Cardiac muscle cell (in vitro differentiated cells and primary cell): Measurements from ENCODE around the gene SRSF4. TPM values are rescaled to one million over a fixed set of nuclear protein-coding genes. Genes with fewer than 3 reads are reported as not detected.
A peak's percentile ranks its signal among the peaks of the same experiment; 100 is the strongest.

Source experiments
- DNase-seq, 2 donors: peaks; one replicate each; pipeline versions ENCODE4 v3.0.0 to v3.0.0-alpha.2; 2010 to 2017; ENCODE audit warnings: low read depth in 1 of 2, low spot score in 1 of 2
- H3K27ac ChIP-seq: fragments of 200-600 bp; sonication (generic); 2 replicates; pipeline ENCODE4 v1.5.1; 2016
- H3K27me3 ChIP-seq: fragments of 200-600 bp; sonication (generic); 2 replicates; pipeline ENCODE4 v1.6.0; 2016; ENCODE audit warnings: control low read depth
- H3K36me3 ChIP-seq: fragments of 200-600 bp; sonication (generic); 2 replicates; pipeline ENCODE4 v1.5.1; 2016; ENCODE audit warnings: control low read depth
- H3K4me1 ChIP-seq: fragments of 200-600 bp; sonication (generic); 2 replicates; pipeline ENCODE4 v1.8.1; 2017; ENCODE audit warnings: low read depth, mild to moderate bottlenecking, mixed run types
- H3K4me3 ChIP-seq: fragments of 200-600 bp; sonication (generic); 2 replicates; pipeline ENCODE4 v1.5.1; 2016; ENCODE audit warnings: mild to moderate bottlenecking
- H3K9me3 ChIP-seq: fragments of 200-600 bp; sonication (generic); 2 replicates; pipeline ENCODE4 v1.5.1; 2017; ENCODE audit warnings: low read depth, mild to moderate bottlenecking, control low read depth
- CTCF ChIP-seq: IDR thresholded peaks from 2 replicates; pipeline ENCODE4 v1.5.1; 2012; ENCODE audit warnings: low read depth, mild to moderate bottlenecking, low read length
- polyA plus RNA-seq: library from polyadenylated mRNA; unstranded; fragments of >200 nt; fragmentation: Nextera tagmentation; extraction: Ambion mirVana; gene quantifications from 2 replicates; pipeline ENCODE4 v1.2.1, GENCODE V29; 2016
- total RNA-seq: library from RNA; depleted of rRNA; stranded (reverse); fragments of >200 nt; gene quantifications from 2 replicates; pipeline ENCODE4 v1.2.3, GENCODE V29; 2016

Gene SRSF4
- total and polyA plus RNA-seq, 2 experiments from 2014 or later = 72.3 to 92.6 TPM

- Histone ChIP-seq H3K27ac (no peak overlapping the region), H3K36me3 (peaks cover 10% of the 10 kb centered on the region), H3K4me1 (no peaks in the 10 kb centered on the region), H3K9me3 (no peaks in the 10 kb centered on the region), H3K27me3 (no peaks in the 10 kb centered on the region), H3K4me3 (no peak overlapping the region)
- TF ChIP-seq CTCF = no peak
- no peak for DNase-seq
These were observed 35.9 kb upstream of the SRSF4 start for GRCh38 chr1:29217633-29218032.

- no peak overlapping the region for H3K27ac ChIP-seq
- H3K4me3 ChIP-seq = no peak overlapping the region
- no peaks in the 10 kb centered on the region for H3K9me3 ChIP-seq
- peaks cover 15% of the 10 kb centered on the region for H3K36me3 ChIP-seq
- H3K27me3 ChIP-seq = no peaks in the 10 kb centered on the region
- DNase-seq = no peak
- H3K4me1 ChIP-seq = no peaks in the 10 kb centered on the region
- no peak for TF ChIP-seq CTCF
These were observed 31.4 kb upstream of the SRSF4 start for GRCh38 chr1:29213055-29213454.

- no peak for TF ChIP-seq CTCF
- no peak overlapping the region for H3K4me3 ChIP-seq
- H3K36me3 ChIP-seq = peaks cover 18% of the 10 kb centered on the region
- H3K9me3 ChIP-seq = no peaks in the 10 kb centered on the region
- H3K4me1 ChIP-seq = no peaks in the 10 kb centered on the region
- H3K27me3 ChIP-seq = no peaks in the 10 kb centered on the region
- no peak overlapping the region for H3K27ac ChIP-seq
- peak in 1 of 2 donors; percentile 30 for DNase-seq
These were observed 29.7 kb upstream of the SRSF4 start for GRCh38 chr1:29211086-29212030.

GRCh38 chr1:29210278-29211085 lies 28.8 kb upstream of the SRSF4 start:
- TF ChIP-seq CTCF = no peak
- H3K27me3 ChIP-seq = no peaks in the 10 kb centered on the region
- no peaks in the 10 kb centered on the region for H3K4me1 ChIP-seq
- peaks cover 21% of the 10 kb centered on the region for H3K36me3 ChIP-seq
- H3K9me3 ChIP-seq = no peaks in the 10 kb centered on the region
- H3K27ac ChIP-seq = no peak overlapping the region
- no peak overlapping the region for H3K4me3 ChIP-seq
- no peak for DNase-seq

- Histone ChIP-seq H3K9me3 (no peaks in the 10 kb centered on the region), H3K4me3 (no peak overlapping the region), H3K27ac (no peak overlapping the region), H3K4me1 (no peaks in the 10 kb centered on the region), H3K27me3 (no peaks in the 10 kb centered on the region), H3K36me3 (peaks cover 13% of the 10 kb centered on the region)
- no peak for TF ChIP-seq CTCF
- no peak for DNase-seq
These were observed 27.5 kb upstream of the SRSF4 start for GRCh38 chr1:29209173-29209572.
